HG03064 (cell line): Measurements from ENCODE around the gene PSMC3.

ENCODE experiments used
- ATAC-seq: cut with Tn5 transposase; IDR thresholded peaks from one replicate; pipeline ENCODE4 v1.9.1; 2021; ENCODE audit warnings: low read depth; ENCODE audit not compliant: unreplicated experiment

PSMC3 gene

DNA sequence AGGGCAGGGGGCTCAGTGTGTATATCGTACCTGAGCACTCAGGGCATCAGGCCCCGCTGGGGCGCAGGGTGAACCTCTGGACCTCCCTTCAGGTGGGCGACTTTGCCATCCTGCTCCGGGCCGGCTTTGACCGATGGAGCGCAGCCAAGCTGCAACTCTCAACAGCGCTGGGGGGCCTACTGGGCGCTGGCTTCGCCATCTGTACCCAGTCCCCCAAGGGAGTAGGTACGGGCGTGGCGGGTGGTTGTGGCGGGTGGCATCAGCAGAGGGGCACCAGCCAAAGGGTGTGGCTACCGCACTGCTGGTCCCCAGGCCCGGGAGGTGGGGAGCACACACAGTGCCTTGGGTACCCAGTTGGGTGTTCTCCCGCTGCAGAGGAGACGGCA lies 11.6 kb downstream of the PSMC3 start:
- ATAC-seq: no peak

DNA sequence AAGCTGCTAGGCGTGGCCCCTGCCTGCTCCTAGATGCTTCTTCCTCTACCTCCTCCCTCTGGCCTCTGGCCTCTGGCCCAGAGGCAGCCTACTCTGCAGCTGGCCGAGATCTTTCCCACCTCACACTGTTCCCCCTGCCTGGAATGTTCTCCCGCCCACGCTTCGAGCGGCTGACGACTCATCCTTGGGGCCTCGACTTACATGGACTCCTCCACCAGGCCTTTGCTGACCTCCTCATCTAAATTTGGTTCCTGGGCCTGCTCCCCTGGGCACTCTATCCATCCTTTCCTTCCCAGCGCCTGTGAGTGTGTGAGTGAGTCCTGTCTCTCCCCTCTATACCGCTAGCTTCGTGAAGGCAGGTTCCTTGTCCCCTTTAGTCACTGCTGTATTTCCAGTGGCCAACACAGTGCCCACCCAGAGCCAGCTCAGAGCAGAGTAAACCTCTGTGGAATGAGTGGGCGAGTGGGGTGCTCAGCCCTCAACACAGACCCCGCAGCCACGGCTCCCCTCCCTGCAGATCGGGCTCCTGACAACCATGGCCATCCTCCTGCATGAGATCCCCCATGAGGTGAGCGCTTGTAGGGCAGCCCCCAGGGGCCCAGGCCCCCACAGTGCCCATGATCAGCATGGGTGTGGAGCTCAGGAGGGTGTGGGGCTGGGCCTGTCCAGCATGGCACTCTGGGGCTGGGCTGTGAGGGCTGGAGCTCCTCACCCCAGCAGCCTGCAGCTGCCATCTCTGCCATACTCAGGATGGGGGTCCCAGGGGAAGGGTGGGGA lies 12.1 kb downstream of the PSMC3 start:
- ATAC-seq: no peak

DNA sequence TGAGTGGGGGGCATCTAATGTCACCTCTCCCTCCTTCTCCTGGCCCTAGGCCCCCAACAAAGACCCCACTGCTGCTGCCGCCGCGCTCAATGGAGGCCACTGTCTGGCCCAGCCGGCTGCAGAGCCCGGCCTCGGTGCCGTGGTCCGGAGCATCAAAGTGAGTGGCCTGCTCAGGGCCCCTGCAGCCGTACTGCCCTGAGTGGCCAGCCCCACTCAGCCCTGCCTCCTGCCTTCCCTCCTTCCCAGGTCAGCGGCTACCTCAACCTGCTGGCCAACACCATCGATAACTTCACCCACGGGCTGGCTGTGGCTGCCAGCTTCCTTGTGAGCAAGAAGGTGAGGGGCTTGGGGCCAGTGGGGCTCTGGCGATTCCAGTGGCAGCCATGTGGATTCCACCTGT lies 12.9 kb downstream of the PSMC3 start:
- no peak for ATAC-seq

DNA sequence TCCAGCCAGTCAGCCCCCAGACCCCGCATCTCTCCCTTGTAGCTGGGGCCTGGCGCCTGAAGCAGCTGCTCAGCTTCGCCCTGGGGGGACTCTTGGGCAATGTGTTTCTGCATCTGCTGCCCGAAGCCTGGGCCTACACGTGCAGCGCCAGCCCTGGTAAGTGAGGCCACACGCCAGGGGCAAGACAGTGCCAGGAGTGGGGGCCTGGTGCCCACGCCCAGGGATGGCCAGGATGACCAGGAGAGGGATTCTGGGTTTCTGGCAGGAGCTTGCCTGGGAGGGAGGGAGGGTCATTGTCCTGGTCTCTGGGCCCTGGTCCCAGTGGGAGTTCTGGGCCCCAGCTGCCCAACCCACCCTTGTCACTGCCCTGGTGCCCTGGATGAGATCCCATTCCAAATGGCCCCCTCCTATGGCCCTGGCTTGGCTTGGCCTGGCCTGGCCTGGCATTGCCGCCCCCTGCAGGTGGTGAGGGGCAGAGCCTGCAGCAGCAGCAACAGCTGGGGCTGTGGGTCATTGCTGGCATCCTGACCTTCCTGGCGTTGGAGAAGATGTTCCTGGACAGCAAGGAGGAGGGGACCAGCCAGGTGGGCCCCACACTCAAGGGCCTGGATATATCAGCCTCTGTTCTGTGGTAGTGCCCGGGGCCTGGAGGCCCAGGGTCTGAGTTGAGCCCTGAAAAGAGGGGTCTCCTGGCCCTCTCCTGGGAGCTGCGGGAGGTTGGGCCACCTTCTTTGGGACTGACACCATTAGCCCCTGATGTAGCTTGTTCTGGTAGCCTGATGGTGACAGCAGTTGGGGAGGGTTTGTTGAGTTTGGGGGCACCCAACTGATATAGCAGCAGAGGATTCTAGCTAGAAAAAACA lies 14.1 kb downstream of the PSMC3 start:
- ATAC-seq: no peak

DNA sequence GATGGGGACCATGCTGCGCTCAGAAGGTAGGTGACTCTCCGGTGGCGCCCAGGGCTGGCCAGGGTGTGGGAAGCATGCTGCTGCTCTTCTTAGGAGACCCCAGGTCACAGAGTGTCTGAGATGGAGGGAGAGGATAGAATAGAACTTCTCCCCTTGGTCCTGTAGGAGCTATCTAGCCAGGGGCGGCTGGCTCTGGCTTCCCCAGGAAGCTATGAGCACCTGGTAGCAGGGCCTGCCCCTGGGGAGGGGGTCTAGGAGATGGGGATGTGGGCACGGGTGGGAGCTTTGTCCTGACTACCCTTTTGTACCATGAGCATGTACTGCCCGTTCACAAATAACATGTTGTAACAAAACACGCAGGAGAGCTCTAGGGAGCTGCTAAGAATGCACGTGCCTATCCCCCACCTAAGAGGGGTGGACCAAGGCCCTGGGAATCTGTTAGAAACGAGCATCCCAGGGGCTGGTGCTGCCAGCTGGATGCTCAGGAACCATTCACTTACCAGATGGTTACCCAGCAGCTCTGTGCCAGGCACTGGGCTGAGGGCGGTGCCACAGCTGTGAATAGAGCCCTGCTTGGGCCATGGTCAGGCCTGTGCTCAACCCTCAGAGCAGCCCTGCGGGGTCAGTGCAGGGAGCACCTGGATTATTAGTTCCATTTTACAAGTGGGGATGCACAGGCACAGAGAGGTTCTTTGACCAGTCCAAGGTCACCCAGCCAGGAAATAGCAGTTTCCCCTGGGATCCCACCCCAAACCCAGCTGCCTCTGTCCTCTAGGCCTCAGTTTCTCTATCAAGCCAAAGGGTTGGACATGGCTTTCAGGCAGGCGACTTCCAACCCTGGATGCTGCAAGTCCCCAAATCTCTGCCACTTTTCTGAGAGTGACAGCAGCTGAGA lies 15.6 kb downstream of the PSMC3 start:
- ATAC-seq: no peak

DNA sequence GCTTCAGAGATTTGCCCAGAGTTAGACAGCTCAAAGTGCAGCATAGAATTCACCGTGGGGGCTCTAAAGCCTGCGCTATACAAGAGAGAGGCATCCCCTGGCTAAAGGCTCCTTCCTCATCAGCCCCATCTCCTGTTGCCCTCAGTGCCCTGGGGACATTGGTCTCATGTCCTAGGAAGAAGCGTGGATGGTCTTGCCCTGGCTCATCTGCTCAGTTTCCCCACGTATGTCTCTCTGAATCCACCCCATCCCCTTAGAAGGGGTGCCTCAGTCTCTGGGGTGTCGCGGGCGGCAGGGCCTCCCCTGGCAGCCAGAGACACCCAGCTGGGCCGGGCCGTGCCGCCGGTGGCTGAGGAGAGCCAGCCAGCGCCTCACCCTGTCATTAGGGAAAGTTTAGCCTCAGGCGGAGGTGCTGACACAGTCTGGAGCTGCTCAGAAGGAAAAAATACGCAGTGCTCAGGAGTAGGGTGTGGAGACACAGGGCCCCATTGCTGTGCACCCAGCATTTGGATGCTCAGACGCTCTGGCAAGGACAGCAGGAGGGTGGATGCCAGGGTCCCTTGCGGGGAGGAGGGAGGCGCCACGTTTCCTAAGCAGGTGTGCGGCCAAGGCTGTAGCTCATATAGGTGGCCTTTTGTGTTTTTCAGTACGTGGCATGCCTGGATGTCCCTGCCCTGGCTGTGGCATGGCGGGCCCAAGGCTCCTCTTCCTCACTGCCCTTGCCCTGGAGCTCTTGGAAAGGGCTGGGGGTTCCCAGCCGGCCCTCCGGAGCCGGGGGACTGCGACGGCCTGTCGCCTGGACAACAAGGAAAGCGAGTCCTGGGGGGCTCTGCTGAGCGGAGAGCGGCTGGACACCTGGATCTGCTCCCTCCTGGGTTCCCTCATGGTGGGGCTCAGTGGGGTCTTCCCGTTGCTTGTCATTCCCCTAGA lies 16.5 kb downstream of the PSMC3 start:
- no peak for ATAC-seq

DNA sequence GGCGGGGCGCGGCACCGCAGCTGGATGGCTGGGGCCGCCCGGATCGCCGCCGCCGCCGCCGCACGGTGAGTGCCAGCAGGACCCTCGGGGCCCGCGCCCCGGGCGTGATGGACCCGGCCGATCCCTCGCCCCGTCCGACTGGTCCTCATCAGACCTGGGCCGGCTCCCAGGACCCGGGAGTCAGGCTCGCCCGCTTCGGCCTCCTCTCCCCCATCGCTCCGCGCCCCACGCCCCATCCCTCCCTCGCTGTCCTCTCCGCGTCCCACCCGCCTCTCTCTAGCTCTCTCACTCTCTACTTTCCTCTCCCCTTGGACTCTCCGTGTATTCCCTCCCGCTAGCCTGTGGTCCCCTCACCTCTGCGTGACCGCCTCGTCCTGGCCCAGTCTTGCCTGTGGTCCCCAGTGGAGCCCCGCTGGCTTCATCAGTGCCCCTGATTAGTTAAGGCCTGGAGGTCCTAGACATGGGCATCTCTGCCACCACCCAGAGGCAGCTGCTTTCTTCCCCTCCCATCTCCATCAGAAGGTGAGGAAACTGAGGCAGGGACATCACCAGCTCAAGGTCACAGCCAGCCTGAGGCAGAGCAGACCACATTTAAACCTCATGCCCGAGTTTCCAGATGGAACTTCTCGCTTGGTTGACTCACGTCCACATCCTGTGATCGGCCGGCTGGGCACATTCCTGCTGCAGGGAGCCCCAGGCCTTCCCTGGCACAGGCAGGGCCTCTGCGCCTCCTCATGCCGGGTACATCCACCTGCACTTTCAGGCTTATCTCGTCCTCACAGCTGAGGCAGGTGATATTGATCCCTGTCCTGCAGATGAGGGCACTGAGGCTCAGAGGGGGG lies 17.4 kb downstream of the PSMC3 start:
- ATAC-seq: no peak

DNA sequence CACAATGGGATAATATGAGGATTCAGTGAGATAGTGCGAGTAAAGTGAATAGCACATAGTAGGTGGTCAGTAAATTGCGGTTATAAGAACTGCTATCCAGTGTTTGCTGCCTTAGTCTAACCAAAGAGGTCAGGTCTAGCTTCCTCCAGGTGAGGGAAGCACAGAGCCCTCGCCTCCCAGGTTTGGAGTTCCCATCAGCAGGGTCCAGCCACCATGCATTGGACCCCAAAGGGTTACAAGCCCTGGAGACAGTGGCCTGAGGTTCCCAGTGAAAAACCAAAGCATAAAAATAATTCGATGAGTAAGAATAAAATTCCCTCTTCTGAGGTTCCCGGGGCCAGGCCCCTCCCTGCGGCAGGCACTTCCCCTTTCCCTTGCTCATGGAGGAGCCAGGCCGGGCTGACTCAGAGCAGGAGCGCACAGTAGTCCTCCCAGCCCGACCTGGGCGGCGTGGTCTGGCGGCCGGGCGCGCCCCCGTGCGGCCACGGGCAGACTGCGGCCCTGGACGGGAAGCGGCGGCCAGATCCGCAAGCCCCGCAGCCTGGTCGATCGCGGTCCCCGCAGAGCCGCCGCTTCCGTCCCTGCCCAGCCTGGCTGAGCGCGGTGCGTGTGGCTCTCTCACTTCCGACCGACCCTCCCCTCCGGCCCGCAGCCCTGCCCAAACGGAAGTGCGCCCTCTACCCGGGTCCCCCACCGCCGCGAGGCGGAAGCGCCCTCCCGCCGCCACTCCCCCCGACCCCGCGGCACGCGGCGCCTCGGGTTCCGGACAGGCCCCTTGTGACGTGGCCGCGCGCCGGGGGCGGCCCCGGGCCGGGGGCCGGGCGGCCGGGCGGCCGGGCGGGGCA lies 18.3 kb downstream of the PSMC3 start, which contains the start of gene SLC39A13:
Gene SLC39A13 (plus strand): TSS at position 845 of the 845 bp plus-strand sequence. CDS start 1,505 bp downstream, outside the sequence.
- peak; percentile 83 for ATAC-seq

DNA sequence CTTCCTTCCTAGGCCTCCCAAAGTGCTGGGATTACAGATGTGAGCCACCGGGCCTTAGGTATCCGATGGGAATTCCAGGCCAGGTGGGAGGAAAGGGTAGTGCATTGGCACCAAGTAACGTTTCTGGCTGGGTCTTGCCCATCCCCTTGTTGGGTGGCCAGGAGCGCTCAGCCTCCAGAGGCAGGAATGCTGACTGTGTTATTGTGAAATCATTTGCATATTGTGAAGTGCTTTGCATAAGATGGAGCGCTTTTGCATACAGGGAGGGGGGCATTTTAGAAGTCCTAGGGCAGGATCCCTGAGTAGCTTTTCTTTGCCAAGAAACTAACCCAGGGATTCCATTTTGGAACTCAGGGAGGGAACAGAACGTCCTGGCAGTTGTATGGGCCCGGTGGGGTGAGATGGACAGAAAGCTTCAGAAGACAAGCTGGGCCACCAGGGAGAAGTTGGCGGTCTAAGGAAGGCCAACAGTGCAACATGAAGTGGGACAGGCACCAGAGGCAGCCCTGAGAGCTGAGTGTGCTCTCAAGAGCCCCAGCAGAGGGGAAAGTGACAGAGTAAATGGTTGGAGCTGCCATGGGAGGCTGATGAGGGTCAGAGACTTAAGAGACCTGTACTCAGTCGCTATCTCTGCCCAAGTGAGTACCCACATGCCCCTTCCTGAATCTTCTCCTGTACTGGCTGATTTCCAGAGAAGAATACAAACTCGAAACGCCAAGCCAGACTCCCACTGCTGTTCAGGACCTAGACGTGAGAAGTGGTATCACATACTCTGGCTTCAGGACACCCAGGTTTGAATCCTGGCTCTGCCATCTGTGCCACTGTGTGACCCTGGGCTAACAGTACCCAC lies 19.1 kb downstream of the PSMC3 start:
- ATAC-seq: no peak

DNA sequence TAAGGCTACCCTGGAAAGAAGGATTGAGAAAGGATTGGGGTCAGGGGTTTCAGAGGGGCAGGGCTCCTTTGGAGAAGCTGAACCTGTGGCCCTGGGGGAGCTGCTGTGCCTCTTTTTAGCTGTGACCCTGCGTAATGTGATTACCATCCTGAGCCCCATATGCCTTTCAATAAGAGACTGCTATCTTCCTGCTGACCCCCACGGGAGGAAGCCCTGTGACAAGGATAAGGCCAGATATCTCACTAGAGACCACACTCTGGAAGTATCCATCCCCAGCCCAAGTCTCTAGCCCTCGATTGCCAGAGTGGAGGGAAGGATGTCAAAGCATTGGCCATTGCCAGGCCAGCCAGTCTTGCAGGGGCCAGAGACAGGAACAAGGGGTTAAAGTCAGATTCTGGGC lies 22.7 kb downstream of the PSMC3 start:
- ATAC-seq: no peak

DNA sequence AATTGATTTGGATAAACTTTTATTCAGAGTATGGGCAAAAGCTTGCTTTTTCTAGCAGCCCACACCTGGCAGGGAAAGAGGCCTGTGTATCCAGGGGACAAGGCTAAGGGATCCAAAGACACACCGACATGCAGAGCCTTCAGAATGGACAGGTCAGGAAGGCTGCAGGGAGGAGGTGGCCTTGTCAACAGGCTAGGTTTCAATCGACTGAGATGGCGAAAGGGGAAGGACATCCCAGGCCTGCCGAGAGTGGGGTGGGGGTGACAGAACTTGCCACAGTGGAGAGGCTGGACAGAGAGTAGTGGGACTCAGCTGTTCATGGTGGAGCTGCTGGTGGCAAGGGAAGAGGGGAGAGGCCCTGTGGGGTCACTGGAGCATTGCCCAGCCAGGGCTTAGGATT lies 23.1 kb downstream of the PSMC3 start:
- ATAC-seq: no peak

DNA sequence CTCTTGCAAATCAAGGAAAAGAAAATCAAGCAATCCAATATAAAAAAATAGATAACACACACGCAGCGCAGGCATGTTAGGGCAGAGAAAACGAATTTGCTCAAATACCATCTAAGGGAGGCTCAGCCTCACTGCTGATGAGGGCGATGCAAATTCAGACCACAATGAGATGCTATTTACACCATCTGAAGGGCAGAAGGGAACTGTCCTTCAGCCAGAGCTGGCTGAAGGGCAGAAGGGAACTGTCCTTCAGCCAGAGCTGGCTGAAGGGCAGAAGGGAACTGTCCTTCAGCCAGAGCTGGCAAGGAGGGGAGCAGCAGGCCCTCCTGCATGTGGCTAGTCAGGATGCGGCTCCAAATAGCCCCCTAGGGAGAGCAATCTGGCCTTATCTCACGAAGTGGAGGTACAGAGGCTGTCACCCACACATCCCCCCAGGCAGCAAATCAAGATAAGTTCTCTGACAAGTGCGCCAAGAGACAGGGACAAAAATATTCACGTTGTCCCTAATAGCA lies 25.4 kb downstream of the PSMC3 start:
- ATAC-seq: peak; percentile 68

DNA sequence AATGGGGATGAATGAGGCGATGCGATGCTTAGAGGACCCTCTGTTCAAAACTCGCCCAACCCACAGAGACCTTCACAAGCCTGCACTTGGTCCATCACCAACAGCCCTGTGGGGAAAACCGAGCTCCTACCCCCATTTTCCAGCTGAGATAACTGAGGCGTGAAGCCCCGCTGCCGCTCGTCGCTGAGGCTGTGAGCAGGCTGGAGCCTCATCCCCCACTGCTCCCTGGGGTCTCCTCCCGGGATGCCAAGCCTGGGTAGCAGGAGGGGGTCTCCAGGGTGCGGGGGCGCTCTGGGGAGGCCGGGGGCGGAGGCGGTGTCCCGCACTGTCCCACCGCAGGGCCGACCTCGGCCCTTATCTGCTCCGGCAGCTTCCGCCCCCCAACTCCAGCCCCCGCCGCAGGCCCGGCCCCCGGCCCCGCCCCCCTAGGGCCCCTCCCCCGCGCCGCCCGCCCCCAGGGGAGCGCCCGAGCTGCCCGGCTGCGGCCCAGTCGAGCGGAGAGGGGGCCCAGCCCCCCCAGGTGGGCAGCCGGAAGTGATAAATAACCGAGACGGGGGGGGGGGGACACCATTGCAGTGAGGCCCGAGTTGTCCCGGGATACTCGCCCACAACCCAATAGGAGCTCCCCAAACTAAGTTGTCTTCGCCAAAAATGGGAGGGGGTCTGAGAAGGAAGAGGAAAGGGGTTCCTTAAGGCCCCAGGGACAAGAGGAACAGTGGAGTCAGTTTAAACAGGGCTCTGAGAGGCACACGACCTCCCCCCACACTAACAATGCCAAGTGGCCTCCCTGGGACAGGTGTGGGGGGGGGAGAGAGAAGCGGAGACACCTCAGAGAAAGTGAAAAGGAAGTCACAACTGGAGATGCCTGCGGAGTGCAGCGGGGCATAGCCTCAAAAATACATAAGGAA lies 26.1 kb downstream of the PSMC3 start:
- peak; percentile 39 for ATAC-seq

DNA sequence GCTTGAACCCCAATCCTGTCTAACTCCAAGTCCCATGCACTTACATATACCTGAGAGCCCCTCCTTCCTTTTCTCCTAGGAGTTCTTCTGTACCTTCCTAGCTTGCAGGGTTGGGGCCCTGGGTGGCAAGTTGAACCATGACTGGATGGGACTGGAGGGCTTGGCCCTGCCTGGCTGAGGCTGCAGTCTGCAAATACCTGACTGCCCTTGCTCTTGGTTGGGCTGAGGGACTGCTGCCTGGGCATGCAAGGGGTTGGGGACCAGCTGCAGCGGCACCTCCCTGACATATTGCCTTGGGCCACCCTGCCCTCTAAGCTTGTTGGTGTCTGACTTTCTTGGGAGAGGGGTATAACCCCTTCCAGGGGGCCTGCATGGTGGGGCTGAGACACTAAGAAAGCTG lies 27.7 kb downstream of the PSMC3 start:
- ATAC-seq: no peak

DNA sequence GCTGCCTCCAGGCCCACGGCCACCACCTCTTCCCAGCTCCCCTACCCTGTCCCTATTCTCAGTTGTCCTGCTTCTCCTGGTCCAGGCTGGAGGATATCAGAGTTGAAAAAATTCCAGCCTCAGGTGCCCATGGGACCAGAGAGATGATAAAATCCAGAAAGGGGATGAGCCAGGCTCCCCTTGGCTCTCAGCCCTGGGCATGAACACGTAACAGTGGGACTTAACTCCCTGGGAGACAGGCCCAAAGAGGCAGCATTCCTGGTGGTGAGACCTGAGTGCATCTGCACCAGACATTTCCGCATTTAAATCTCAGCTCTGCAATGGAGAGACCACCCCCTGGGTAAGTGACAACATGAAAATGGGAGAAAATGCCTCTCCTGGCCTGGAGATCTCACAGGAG lies 28.2 kb downstream of the PSMC3 start:
- ATAC-seq: no peak

DNA sequence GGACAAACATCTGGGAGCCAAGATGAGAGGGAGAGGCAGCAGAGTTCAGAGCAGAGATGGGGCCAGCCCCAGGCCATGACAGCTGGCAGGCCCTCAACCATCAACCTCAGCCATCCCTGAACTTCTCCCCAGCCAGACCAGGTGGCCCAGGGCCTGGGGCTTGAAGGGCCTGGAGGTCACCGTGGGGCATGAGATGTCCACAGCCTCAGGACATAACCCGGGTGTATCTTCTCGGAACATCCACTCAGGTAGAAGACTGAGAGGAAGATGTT lies 30.3 kb downstream of the PSMC3 start:
- no peak for ATAC-seq
